Esophagus squamous epithelium (tissue), 5 donors: ENCODE measurements around the gene INMT. TPM values are rescaled to one million over a fixed set of nuclear protein-coding genes. Genes with fewer than 3 reads are reported as not detected.

Experiments
- DNase-seq: peaks from one replicate; lab custom pipeline; 2025; lab: John Stamatoyannopoulos, UW
- H3K27ac ChIP-seq, 4 donors: fragments of 200-600 bp; sonication (generic); one replicate each; pipeline ENCODE4 v1.5.1; 2016 to 2019; ENCODE audit warnings: mild to moderate bottlenecking in 1 of 4
- H3K27me3 ChIP-seq, 4 donors: fragments of 200-600 bp; sonication (generic); 1 replicate in 3 of 4; 2 replicates in 1 of 4; pipeline versions ENCODE4 v1.5.1 to v1.6.0; 2017 to 2021; ENCODE audit warnings: antibody characterized with exemption in 1 of 4
- H3K36me3 ChIP-seq, 3 donors: fragments of 200-600 bp; sonication (generic); one replicate each; pipeline ENCODE4 v1.5.1; 2016 to 2019
- H3K4me1 ChIP-seq, 3 donors: fragments of 200-600 bp; sonication (generic); one replicate each; pipeline ENCODE4 v1.5.1; 2017 to 2019
- H3K4me3 ChIP-seq, 4 donors: fragments of 200-600 bp; sonication (generic); 1 replicate in 3 of 4; 2 replicates in 1 of 4; pipeline ENCODE4 v1.5.1; 2016 to 2019; ENCODE audit warnings: mild to moderate bottlenecking in 2 of 4, moderate library complexity in 1 of 4
- H3K9me3 ChIP-seq, 3 donors: fragments of 200-600 bp; sonication (generic); one replicate each; pipeline ENCODE4 v1.5.1; 2016 to 2019
- POLR2A ChIP-seq, 4 donors: fragments of 450-650 bp; IDR thresholded peaks; one replicate each; pipeline ENCODE4 v1.6.1; 2017; ENCODE audit warnings: antibody characterized with exemption in 4 of 4, mild to moderate bottlenecking in 4 of 4, moderate library complexity in 3 of 4
- WGBS, 2 donors: methylation state at CpG; one replicate each; pipeline ENCODE4 v1.1.5; 2018; 5-methylcytosine and 5-hydroxymethylcytosine counted together
- intact Hi-C: fragments of 100-400 bp; cut with DNase I; formaldehyde crosslinking; loops from one replicate; pipeline ENCODE4 v1.15.0; 2022
- total RNA-seq, 4 donors: library from RNA; depleted of rRNA; stranded (reverse); fragments of >200 nt; gene quantifications; one replicate each; pipeline ENCODE4 v1.1.0, GENCODE V29; 2016
- TF ChIP-seq, protein P1 (sequence below), 6 experiments: fragments of 450-650 bp in 4 of 6; fragments of 200-600 bp in 2 of 6; sonication (generic) in 2 of 6; IDR thresholded peaks; one replicate each; pipeline ENCODE4 v1.5.1; 2016 to 2019; ENCODE audit warnings: antibody characterized with exemption in 6 of 6, mild to moderate bottlenecking in 4 of 6, moderate library complexity in 4 of 6
- donor health status: DM: yes; HTN: yes; CAD: no.

The INMT gene
- total RNA-seq, 4 donors from 2014 or later: 0.76 to 40.2 (median 7.8) TPM

GRCh38 chr7:30735631-30736030 is 16.3 kb upstream of the INMT start:
- Histone ChIP-seq H3K4me1 (peaks cover 0 to 7% (median 2%) of the 10 kb centered on the region in 3 donors), H3K27ac (no peak overlapping the region), H3K27me3 (peaks cover 0 to 19% (median 0%) of the 10 kb centered on the region in 4 donors), H3K9me3 (no peaks in the 10 kb centered on the region), H3K4me3 (no peak overlapping the region), H3K36me3 (no peaks in the 10 kb centered on the region)
- no peak for TF ChIP-seq POLR2A (IDR thresholded peaks at IDR 0.05)
- TF ChIP-seq, protein P1, sequence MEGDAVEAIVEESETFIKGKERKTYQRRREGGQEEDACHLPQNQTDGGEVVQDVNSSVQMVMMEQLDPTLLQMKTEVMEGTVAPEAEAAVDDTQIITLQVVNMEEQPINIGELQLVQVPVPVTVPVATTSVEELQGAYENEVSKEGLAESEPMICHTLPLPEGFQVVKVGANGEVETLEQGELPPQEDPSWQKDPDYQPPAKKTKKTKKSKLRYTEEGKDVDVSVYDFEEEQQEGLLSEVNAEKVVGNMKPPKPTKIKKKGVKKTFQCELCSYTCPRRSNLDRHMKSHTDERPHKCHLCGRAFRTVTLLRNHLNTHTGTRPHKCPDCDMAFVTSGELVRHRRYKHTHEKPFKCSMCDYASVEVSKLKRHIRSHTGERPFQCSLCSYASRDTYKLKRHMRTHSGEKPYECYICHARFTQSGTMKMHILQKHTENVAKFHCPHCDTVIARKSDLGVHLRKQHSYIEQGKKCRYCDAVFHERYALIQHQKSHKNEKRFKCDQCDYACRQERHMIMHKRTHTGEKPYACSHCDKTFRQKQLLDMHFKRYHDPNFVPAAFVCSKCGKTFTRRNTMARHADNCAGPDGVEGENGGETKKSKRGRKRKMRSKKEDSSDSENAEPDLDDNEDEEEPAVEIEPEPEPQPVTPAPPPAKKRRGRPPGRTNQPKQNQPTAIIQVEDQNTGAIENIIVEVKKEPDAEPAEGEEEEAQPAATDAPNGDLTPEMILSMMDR (IDR thresholded peaks at IDR 0.05): no peak
- WGBS, 2 donors: 88% methylated on average over 3 of the region's 3 CpGs; no CpG with 5 or more reads in 1 of the 2 donors
- intact Hi-C loops: loop anchor here (10.0 kb wide), 1 partner anchor 121 kb away; no protein-coding TSS in a partner anchor
- no peak for DNase-seq

- no peak overlapping the region for H3K27ac ChIP-seq
- TF ChIP-seq POLR2A (IDR thresholded peaks at IDR 0.05): no peak
- TF ChIP-seq, protein P1 (IDR thresholded peaks at IDR 0.05): no peak
- DNase-seq: no peak
- H3K36me3 ChIP-seq: no peaks in the 10 kb centered on the region
- WGBS, 2 donors: 59 to 66% methylated on average over 4 of the region's 4 CpGs
- H3K4me1 ChIP-seq: peaks cover 0 to 13% (median 7%) of the 10 kb centered on the region in 3 donors
- peaks cover 0 to 19% (median 0%) of the 10 kb centered on the region in 4 donors for H3K27me3 ChIP-seq
- no peaks in the 10 kb centered on the region for H3K9me3 ChIP-seq
- no peak overlapping the region for H3K4me3 ChIP-seq
- intact Hi-C loops: loop anchor here (10.0 kb wide), 1 partner anchor 121 kb away; no protein-coding TSS in a partner anchor
These were observed 15.6 kb upstream of the INMT start for GRCh38 chr7:30736291-30736690.

DNA sequence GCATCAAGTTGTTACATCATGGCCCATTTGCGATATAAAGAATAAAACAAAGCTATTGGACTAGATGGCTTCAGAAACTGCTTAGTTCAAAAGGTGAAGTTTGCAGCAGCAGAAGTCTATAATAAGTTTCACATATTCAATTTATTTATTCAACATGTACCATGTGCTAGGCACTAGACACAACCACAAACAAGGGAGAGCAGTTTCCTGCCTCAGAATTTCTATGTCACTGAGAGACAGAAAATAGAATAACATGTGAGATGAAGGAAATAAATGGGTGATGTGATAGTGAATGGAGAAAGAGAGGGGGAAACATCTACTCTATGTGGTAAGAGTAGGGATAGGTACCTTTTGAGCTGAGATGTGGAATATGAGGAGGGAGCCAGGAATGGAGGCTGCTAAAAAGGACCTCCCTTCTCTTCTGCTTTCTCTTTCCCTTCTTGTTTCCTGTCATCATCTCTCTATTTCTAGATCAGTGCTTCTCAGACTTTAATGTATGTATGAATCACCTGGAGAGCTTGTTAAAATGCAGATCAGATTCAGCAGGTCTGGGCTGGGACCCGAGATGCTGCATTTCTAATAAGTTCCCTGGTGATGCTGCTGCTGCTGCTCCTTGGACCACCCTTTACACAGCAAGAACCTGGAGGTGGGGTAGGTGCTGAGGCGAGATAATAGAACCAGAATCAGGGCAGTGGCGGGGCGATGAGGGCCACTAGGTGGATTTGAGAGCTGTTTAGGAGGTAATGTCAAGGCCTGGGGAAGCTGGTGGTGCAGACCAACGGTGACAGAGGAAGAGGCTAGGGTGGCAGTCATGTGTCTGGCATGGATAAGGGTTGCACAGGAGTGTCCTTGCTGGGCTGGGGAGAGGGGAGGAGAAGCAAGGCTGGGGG is 13.7 kb upstream of the INMT start:
- no peak overlapping the region for H3K4me3 ChIP-seq
- no peak for TF ChIP-seq POLR2A (IDR thresholded peaks at IDR 0.05)
- TF ChIP-seq, protein P1 (IDR thresholded peaks at IDR 0.05): no peak
- H3K4me1 ChIP-seq: peaks cover 0 to 18% (median 7%) of the 10 kb centered on the region in 3 donors
- no peak for DNase-seq
- intact Hi-C loops: loop anchor here (10.0 kb wide), 1 partner anchor 123 kb away; no protein-coding TSS in a partner anchor
- no peak overlapping the region for H3K27ac ChIP-seq
- no peaks in the 10 kb centered on the region for H3K36me3 ChIP-seq
- H3K9me3 ChIP-seq: no peaks in the 10 kb centered on the region
- WGBS, 2 donors: 81 to 86% methylated on average over 5 to 6 of the region's 6 CpGs
- peaks cover 0 to 11% (median 0%) of the 10 kb centered on the region in 4 donors for H3K27me3 ChIP-seq

DNA sequence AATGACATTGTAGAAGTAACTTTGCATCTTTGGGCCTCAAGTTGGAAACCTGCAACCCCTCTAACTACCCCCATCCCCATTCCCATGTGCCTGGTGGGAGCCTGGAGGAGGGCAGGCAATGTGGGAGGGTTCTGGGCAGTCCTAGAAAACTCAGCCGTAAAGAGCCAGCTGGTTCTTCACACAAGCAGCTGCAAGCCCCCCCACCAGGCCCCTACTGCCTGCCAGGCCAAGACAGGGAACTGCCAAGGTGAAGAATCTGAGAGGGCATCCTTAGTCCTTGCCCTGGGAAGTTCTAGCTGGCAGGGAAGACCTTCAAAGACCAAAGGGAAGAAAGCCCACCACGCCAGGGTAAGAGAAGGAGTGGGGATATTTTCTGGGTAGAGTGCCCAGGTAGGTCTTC is 12.2 kb upstream of the INMT start:
- intact Hi-C loops: loop anchor here (10.0 kb wide), 1 partner anchor 125 kb away; no protein-coding TSS in a partner anchor

More for the DNA sequence above, 12.2 kb upstream of the INMT start:
- H3K36me3 ChIP-seq: no peaks in the 10 kb centered on the region
- H3K27me3 ChIP-seq: peaks cover 0 to 7% (median 0%) of the 10 kb centered on the region in 4 donors
- H3K9me3 ChIP-seq: no peaks in the 10 kb centered on the region
- no peak for DNase-seq
- TF ChIP-seq POLR2A (IDR thresholded peaks at IDR 0.05): no peak
- TF ChIP-seq, protein P1 (IDR thresholded peaks at IDR 0.05): no peak
- peaks cover 0 to 18% (median 7%) of the 10 kb centered on the region in 3 donors for H3K4me1 ChIP-seq
- H3K27ac ChIP-seq: no peak overlapping the region
- H3K4me3 ChIP-seq: no peak overlapping the region
- WGBS, 2 donors: 59 to 100% methylated on average over 1 to 2 of the region's 2 CpGs
